ENCODE results near the gene UAP1L1. TPM values are rescaled to one million over a fixed set of nuclear protein-coding genes. Genes with fewer than 3 reads are reported as not detected.

UAP1L1 gene
- polyA plus RNA-seq, 1 donor (not counting 4 experiments of a cell fraction or from before 2014, with no cell fraction given) = 2.7 TPM

GRCh38 chr9:137110911-137111787 is 33.8 kb downstream of the UAP1L1 start:
- no peak overlapping the region for H3K9ac ChIP-seq (ENCODE audit: control insufficient read depth, extremely low read depth, insufficient read depth, low read length)
- H3K36me3 ChIP-seq (ENCODE audit: control insufficient read depth in 2 of 2, extremely low read depth in 1 of 2, insufficient read depth in 2 of 2, low read length in 2 of 2) = peaks cover 0 to 9% of the 10 kb centered on the region in 2 experiments
- H3K9me3 ChIP-seq (ENCODE audit: control insufficient read depth, low read depth, low read length) = no peaks in the 10 kb centered on the region
- FAIRE-seq = no peak
- H3K79me2 ChIP-seq (ENCODE audit: control insufficient read depth, insufficient read depth, low read length) = no peaks in the 10 kb centered on the region
- H3K4me2 ChIP-seq (ENCODE audit: control insufficient read depth, extremely low read depth, insufficient read depth, low read depth, low read length) = no peak overlapping the region
- TF ChIP-seq CTCF (optimal IDR thresholded peaks at IDR 0.05 in 1 of 3, IDR thresholded peaks at IDR 0.05 in 1 of 3, conservative IDR thresholded peaks at IDR 0.05 in 1 of 3; ENCODE audit: extremely low read depth in 1 of 3, insufficient read depth in 2 of 3, low read length in 3 of 3) = no peak
- no peak for TF ChIP-seq EZH2 (IDR thresholded peaks at IDR 0.05; ENCODE audit: low read length)
- H3K9me1 ChIP-seq (ENCODE audit: control insufficient read depth, extremely low read depth, insufficient read depth, low read length) = no peaks in the 10 kb centered on the region
- no peak for DNase-seq (ENCODE audit: low read depth, low spot score)
- dilution Hi-C loops (cut with MboI; ENCODE audit: extremely low pct_ligation_motif_present, low sequenced_read_pairs) = no loop called here
- no peak overlapping the region for H3K27ac ChIP-seq (ENCODE audit: control insufficient read depth, insufficient read depth, low read length)
- peaks cover 6% of the 10 kb centered on the region for H3K27me3 ChIP-seq (ENCODE audit: control insufficient read depth, extremely low read depth, insufficient read depth, low read length)
- no peaks in the 10 kb centered on the region for H3K4me1 ChIP-seq (ENCODE audit: control insufficient read depth, extremely low read depth, insufficient read depth, low read length)
- H2AFZ ChIP-seq (ENCODE audit: control insufficient read depth, low read length) = no peak overlapping the region
- no peaks in the 10 kb centered on the region for H4K20me1 ChIP-seq (ENCODE audit: control insufficient read depth, extremely low read depth, insufficient read depth, low read length)
- H3K4me3 ChIP-seq (ENCODE audit: control insufficient read depth in 2 of 3, extremely low read depth in 1 of 3, insufficient read depth in 2 of 3, low read depth in 1 of 3, low read length in 3 of 3) = no peak overlapping the region

- peaks cover 7% of the 10 kb centered on the region for H3K27me3 ChIP-seq (ENCODE audit: control insufficient read depth, extremely low read depth, insufficient read depth, low read length)
- H3K4me3 ChIP-seq (ENCODE audit: control insufficient read depth in 2 of 3, extremely low read depth in 1 of 3, insufficient read depth in 2 of 3, low read depth in 1 of 3, low read length in 3 of 3) = no peak overlapping the region
- H3K36me3 ChIP-seq (ENCODE audit: control insufficient read depth in 2 of 2, extremely low read depth in 1 of 2, insufficient read depth in 2 of 2, low read length in 2 of 2) = peaks cover 0 to 9% of the 10 kb centered on the region in 2 experiments
- no peak overlapping the region for H3K27ac ChIP-seq (ENCODE audit: control insufficient read depth, insufficient read depth, low read length)
- dilution Hi-C loops (cut with MboI; ENCODE audit: extremely low pct_ligation_motif_present, low sequenced_read_pairs) = no loop called here
- H3K9me3 ChIP-seq (ENCODE audit: control insufficient read depth, low read depth, low read length) = no peaks in the 10 kb centered on the region
- DNase-seq (ENCODE audit: low read depth, low spot score) (no peak), FAIRE-seq (no peak)
- no peaks in the 10 kb centered on the region for H4K20me1 ChIP-seq (ENCODE audit: control insufficient read depth, extremely low read depth, insufficient read depth, low read length)
- no peak overlapping the region for H2AFZ ChIP-seq (ENCODE audit: control insufficient read depth, low read length)
- H3K4me2 ChIP-seq (ENCODE audit: control insufficient read depth, extremely low read depth, insufficient read depth, low read depth, low read length) = no peak overlapping the region
- TF ChIP-seq CTCF (optimal IDR thresholded peaks at IDR 0.05 in 1 of 3, IDR thresholded peaks at IDR 0.05 in 1 of 3, conservative IDR thresholded peaks at IDR 0.05 in 1 of 3; ENCODE audit: extremely low read depth in 1 of 3, insufficient read depth in 2 of 3, low read length in 3 of 3) = no peak
- TF ChIP-seq EZH2 (IDR thresholded peaks at IDR 0.05; ENCODE audit: low read length) = no peak
- no peaks in the 10 kb centered on the region for H3K79me2 ChIP-seq (ENCODE audit: control insufficient read depth, insufficient read depth, low read length)
- H3K4me1 ChIP-seq (ENCODE audit: control insufficient read depth, extremely low read depth, insufficient read depth, low read length) = no peaks in the 10 kb centered on the region
- no peaks in the 10 kb centered on the region for H3K9me1 ChIP-seq (ENCODE audit: control insufficient read depth, extremely low read depth, insufficient read depth, low read length)
- H3K9ac ChIP-seq (ENCODE audit: control insufficient read depth, extremely low read depth, insufficient read depth, low read length) = no peak overlapping the region
Measured at GRCh38 chr9:137111788-137112563, 34.7 kb downstream of the UAP1L1 start.

All from keratinocyte (primary cell).